ENCODE results near the gene NCOA5. TPM values are rescaled to one million over a fixed set of nuclear protein-coding genes. Genes with fewer than 3 reads are reported as not detected.

Gene NCOA5
- total RNA-seq, 2 experiments from 2014 or later, result 9.7 to 10.5 TPM

- no peak overlapping the region for H3K4me3 Mint-ChIP-seq
- no peak overlapping the region for H3K27ac Mint-ChIP-seq
- CTCF ChIA-PET, result no interaction called here
Observed at GRCh38 chr20:46056027-46056833, 33.5 kb downstream of the NCOA5 start.

GRCh38 chr20:46055269-46055668, 34.5 kb downstream of the NCOA5 start:
- Mint-ChIP-seq H3K36me3 (ENCODE audit: low read depth) (peaks cover 8% of the 10 kb centered on the region), H3K4me3 (no peak overlapping the region), H3K4me1 (ENCODE audit: low read depth) (peaks cover 16% of the 10 kb centered on the region), H3K27me3 (peaks cover 37% of the 10 kb centered on the region), H3K9me3 (no peaks in the 10 kb centered on the region), H3K27ac (no peak overlapping the region)
- Histone ChIP-seq H3K4me3 (ENCODE audit: low read length) (no peak overlapping the region), H3K27me3 (ENCODE audit: control insufficient read depth in 1 of 2, insufficient read depth in 2 of 2, low read length in 2 of 2) (peaks cover 16 to 17% of the 10 kb centered on the region in 2 experiments), H3K36me3 (ENCODE audit: insufficient read depth, low read length) (no peaks in the 10 kb centered on the region), H3K9me3 (ENCODE audit: control insufficient read depth in 1 of 2, insufficient read depth in 1 of 2, low read length in 2 of 2) (peaks cover 0 to 28% of the 10 kb centered on the region in 2 experiments), H3K27ac (ENCODE audit: low read depth in 1 of 2, low read length in 2 of 2) (no peak overlapping the region), H3K4me1 (ENCODE audit: insufficient read depth, low read length) (peaks cover 19% of the 10 kb centered on the region)
- DNase-seq, result no peak
- ChIA-PET CTCF (no interaction called here), POLR2A (no interaction called here)
- intact Hi-C loops (cut with DNase I, micrococcal nuclease), result no loop called here
- no peak for TF ChIP-seq CTCF (IDR thresholded peaks at IDR 0.05)
- ATAC-seq (ENCODE audit: poor library complexity), result no peak

More at GRCh38 chr20:46056027-46056833, 33.5 kb downstream of the NCOA5 start:
- peaks cover 17% of the 10 kb centered on the region for H3K36me3 Mint-ChIP-seq (ENCODE audit: low read depth)
- peaks cover 26% of the 10 kb centered on the region for H3K4me1 Mint-ChIP-seq (ENCODE audit: low read depth)
- Histone ChIP-seq H3K27me3 (ENCODE audit: control insufficient read depth in 1 of 2, insufficient read depth in 2 of 2, low read length in 2 of 2) (peaks cover 16 to 17% of the 10 kb centered on the region in 2 experiments), H3K9me3 (ENCODE audit: control insufficient read depth in 1 of 2, insufficient read depth in 1 of 2, low read length in 2 of 2) (peaks cover 0 to 28% of the 10 kb centered on the region in 2 experiments), H3K27ac (ENCODE audit: low read depth in 1 of 2, low read length in 2 of 2) (no peak overlapping the region), H3K4me1 (ENCODE audit: insufficient read depth, low read length) (peaks cover 28% of the 10 kb centered on the region), H3K36me3 (ENCODE audit: insufficient read depth, low read length) (peaks cover 3% of the 10 kb centered on the region), H3K4me3 (ENCODE audit: low read length) (no peak overlapping the region)
- DNase-seq (no peak), ATAC-seq (ENCODE audit: poor library complexity) (no peak)
- no peak for TF ChIP-seq CTCF (IDR thresholded peaks at IDR 0.05)
- POLR2A ChIA-PET, result no interaction called here
- peaks cover 37% of the 10 kb centered on the region for H3K27me3 Mint-ChIP-seq
- intact Hi-C loops (cut with DNase I, micrococcal nuclease), result no loop called here
- H3K9me3 Mint-ChIP-seq, result no peaks in the 10 kb centered on the region

- H3K36me3 Mint-ChIP-seq (ENCODE audit: low read depth), result peaks cover 2% of the 10 kb centered on the region
- intact Hi-C loops (cut with DNase I, micrococcal nuclease), result no loop called here
- no peak for ATAC-seq (ENCODE audit: poor library complexity)
Observed at GRCh38 chr20:46054606-46055005, 35.2 kb downstream of the NCOA5 start.

More at GRCh38 chr20:46054606-46055005, 35.2 kb downstream of the NCOA5 start:
- no peak overlapping the region for H3K4me3 Mint-ChIP-seq
- CTCF ChIA-PET, result no interaction called here
- no peak overlapping the region for H3K4me3 ChIP-seq (ENCODE audit: low read length)
- no peaks in the 10 kb centered on the region for H3K36me3 ChIP-seq (ENCODE audit: insufficient read depth, low read length)
- H3K27me3 Mint-ChIP-seq, result peaks cover 33% of the 10 kb centered on the region
- H3K4me1 ChIP-seq (ENCODE audit: insufficient read depth, low read length), result peaks cover 15% of the 10 kb centered on the region
- H3K27ac Mint-ChIP-seq, result no peak overlapping the region
- peaks cover 10% of the 10 kb centered on the region for H3K4me1 Mint-ChIP-seq (ENCODE audit: low read depth)
- H3K9me3 ChIP-seq (ENCODE audit: control insufficient read depth in 1 of 2, insufficient read depth in 1 of 2, low read length in 2 of 2), result peaks cover 0 to 28% of the 10 kb centered on the region in 2 experiments
- H3K27ac ChIP-seq (ENCODE audit: low read depth in 1 of 2, low read length in 2 of 2), result no peak overlapping the region
- no peaks in the 10 kb centered on the region for H3K9me3 Mint-ChIP-seq
- TF ChIP-seq CTCF (IDR thresholded peaks at IDR 0.05), result no peak
- peaks cover 16 to 19% of the 10 kb centered on the region in 2 experiments for H3K27me3 ChIP-seq (ENCODE audit: control insufficient read depth in 1 of 2, insufficient read depth in 2 of 2, low read length in 2 of 2)
- no peak for DNase-seq
- POLR2A ChIA-PET, result no interaction called here
